Breast epithelium (tissue), 3 donors: ENCODE measurements around the gene PIGH.

Source experiments
- POLR2AphosphoS5 ChIP-seq, 3 donors: sonication (generic); formaldehyde crosslinking; IDR thresholded peaks; one replicate each; pipeline ENCODE4 v1.6.1; 2017; ENCODE audit warnings: antibody characterized with exemption in 3 of 3
- TF ChIP-seq, protein P1 (sequence below), 3 donors: fragments of 450-650 bp; IDR thresholded peaks; one replicate each; pipeline ENCODE4 v1.5.1; 2016 to 2017; ENCODE audit warnings: antibody characterized with exemption in 3 of 3, mild to moderate bottlenecking in 3 of 3, moderate library complexity in 3 of 3

DNA sequence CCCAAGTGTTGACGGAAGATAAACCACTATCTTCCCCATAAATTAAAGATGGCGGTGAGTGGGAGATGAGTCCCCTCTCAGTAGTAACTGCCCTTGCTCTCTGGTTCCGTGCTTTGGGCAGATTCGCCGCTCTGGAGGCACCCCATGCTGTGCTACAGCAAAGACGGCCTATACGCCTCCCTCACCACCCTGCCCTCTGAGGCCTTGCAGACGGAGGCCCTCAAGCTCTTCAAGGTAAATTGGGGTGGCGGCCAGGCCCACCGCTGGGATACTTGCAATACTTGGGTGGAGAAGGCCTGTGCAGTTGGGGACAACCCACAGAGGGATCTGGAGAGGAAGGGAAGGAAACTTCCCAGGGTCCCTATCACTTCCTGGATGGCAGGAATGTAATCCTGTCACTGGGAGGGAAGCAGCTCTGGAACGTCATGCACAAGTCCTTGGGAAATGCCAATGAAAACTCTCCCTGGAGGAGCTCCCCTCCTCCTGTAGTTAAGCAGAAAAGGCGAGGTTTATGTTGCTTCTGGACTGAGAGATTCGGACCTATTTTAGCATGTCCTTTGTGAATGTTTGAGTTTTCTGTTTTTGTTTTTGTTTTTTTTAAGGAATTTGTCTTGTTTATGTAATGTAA, 22.8 kb downstream of the PIGH start:
- TF ChIP-seq POLR2AphosphoS5 (IDR thresholded peaks at IDR 0.05): no peak
- TF ChIP-seq, protein P1, sequence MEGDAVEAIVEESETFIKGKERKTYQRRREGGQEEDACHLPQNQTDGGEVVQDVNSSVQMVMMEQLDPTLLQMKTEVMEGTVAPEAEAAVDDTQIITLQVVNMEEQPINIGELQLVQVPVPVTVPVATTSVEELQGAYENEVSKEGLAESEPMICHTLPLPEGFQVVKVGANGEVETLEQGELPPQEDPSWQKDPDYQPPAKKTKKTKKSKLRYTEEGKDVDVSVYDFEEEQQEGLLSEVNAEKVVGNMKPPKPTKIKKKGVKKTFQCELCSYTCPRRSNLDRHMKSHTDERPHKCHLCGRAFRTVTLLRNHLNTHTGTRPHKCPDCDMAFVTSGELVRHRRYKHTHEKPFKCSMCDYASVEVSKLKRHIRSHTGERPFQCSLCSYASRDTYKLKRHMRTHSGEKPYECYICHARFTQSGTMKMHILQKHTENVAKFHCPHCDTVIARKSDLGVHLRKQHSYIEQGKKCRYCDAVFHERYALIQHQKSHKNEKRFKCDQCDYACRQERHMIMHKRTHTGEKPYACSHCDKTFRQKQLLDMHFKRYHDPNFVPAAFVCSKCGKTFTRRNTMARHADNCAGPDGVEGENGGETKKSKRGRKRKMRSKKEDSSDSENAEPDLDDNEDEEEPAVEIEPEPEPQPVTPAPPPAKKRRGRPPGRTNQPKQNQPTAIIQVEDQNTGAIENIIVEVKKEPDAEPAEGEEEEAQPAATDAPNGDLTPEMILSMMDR (IDR thresholded peaks at IDR 0.05): no peak
